ENCODE measurements around the gene SRC.

GRCh38 chr20:37421988-37422387, 76.0 kb downstream of the SRC start:
- TF ChIP-seq CTCF (conservative IDR thresholded peaks at IDR 0.05; ENCODE audit: low read depth, low read length) (no peak), EZH2 (IDR thresholded peaks at IDR 0.05; ENCODE audit: borderline replicate concordance, low read depth, low read length, poor library complexity, severe bottlenecking) (no peak)

Data from A673 (cell line).